Daoy (cell line): Measurements from ENCODE around the gene ACAP1. TPM values are rescaled to one million over a fixed set of nuclear protein-coding genes. Genes with fewer than 3 reads are reported as not detected.
A peak's percentile ranks its signal among the peaks of the same experiment; 100 is the strongest.
"Not testable (repeated sequence)": the region's sequence is repeated elsewhere in the genome, so short reads cannot be mapped to it uniquely, and the experiment has no call there.

Experiments
- DNase-seq: peaks from one replicate; pipeline ENCODE4 v3.0.0-alpha.2; 2015; ENCODE audit warnings: low read depth
- total RNA-seq: library from RNA; depleted of rRNA; stranded (reverse); fragments of >200 nt; shearing (Covaris generic); gene quantifications from 2 replicates; pipeline ENCODE4 v1.2.3, GENCODE V29; 2014

ACAP1 gene
- total RNA-seq, 1 experiment from 2014 or later, result 2.7 TPM

- DNase-seq, result peak; percentile 38
Measured at GRCh38 chr17:7354262-7354843, 18.0 kb downstream of the ACAP1 start.

GRCh38 chr17:7355053-7355452 is 18.7 kb downstream of the ACAP1 start, which contains the start of gene TMEM95:
TSS of gene TMEM95 (plus strand) at chr17:7355156. CDS start at chr17:7355205, 49 bp downstream.
- DNase-seq, result no peak

- DNase-seq, result no peak
Measured at GRCh38 chr17:7355573-7355972, 19.2 kb downstream of the ACAP1 start.

GRCh38 chr17:7356072-7356549 is 19.8 kb downstream of the ACAP1 start:
- DNase-seq, result peak; percentile 86

- DNase-seq, result no peak
Measured at GRCh38 chr17:7356756-7357155, 20.4 kb downstream of the ACAP1 start.

- DNase-seq, result no peak
Measured at GRCh38 chr17:7357381-7357780, 21.1 kb downstream of the ACAP1 start.

- DNase-seq, result no peak
Measured at GRCh38 chr17:7361906-7362305, 25.6 kb downstream of the ACAP1 start.

- peak; percentile 63 for DNase-seq
Measured at GRCh38 chr17:7363311-7363710, 27.0 kb downstream of the ACAP1 start.

GRCh38 chr17:7365963-7366362 is 29.6 kb downstream of the ACAP1 start:
- not testable (repeated sequence) for DNase-seq

- no peak for DNase-seq
Measured at GRCh38 chr17:7367083-7367482, 30.8 kb downstream of the ACAP1 start.

GRCh38 chr17:7367918-7368598 is 31.7 kb downstream of the ACAP1 start:
- no peak for DNase-seq

- not testable (repeated sequence) for DNase-seq
Measured at GRCh38 chr17:7368599-7368994, 32.3 kb downstream of the ACAP1 start.

GRCh38 chr17:7369825-7370224 is 33.5 kb downstream of the ACAP1 start:
- DNase-seq, result no peak

- DNase-seq, result no peak
Measured at GRCh38 chr17:7370853-7371252, 34.5 kb downstream of the ACAP1 start.

- DNase-seq, result no peak
Measured at GRCh38 chr17:7374353-7374752, 38.0 kb downstream of the ACAP1 start.

GRCh38 chr17:7379134-7379533 is 42.8 kb downstream of the ACAP1 start:
- DNase-seq, result no peak

- peak; percentile 24 for DNase-seq
Measured at GRCh38 chr17:7380321-7380720, 44.0 kb downstream of the ACAP1 start.

GRCh38 chr17:7380855-7381683 is 44.7 kb downstream of the ACAP1 start, which contains the start of gene TNK1:
TSS of gene TNK1 (plus strand) at chr17:7381089. CDS start at chr17:7382927, 1,838 bp downstream.
- DNase-seq, result peak; percentile 29

- DNase-seq, result no peak
Measured at GRCh38 chr17:7382901-7383300, 46.6 kb downstream of the ACAP1 start.

GRCh38 chr17:7383371-7383741 is 47.0 kb downstream of the ACAP1 start:
- no peak for DNase-seq

- peak; percentile 73 for DNase-seq
Measured at GRCh38 chr17:7383742-7384488, 47.6 kb downstream of the ACAP1 start.
